Putamen (tissue), 1 donor: ENCODE results near the gene CNTNAP1.
"Not testable (repeated sequence)": the region's sequence is repeated elsewhere in the genome, so short reads cannot be mapped to it uniquely, and the experiment has no call there.

Source experiments
- DNase-seq: peaks from one replicate; pipeline ENCODE4 v3.0.0-alpha.2; 2016; ENCODE audit warnings: low spot score

Gene CNTNAP1

GRCh38 chr17:42681976-42682721 is at the start of gene CNTNAP1:
Gene CNTNAP1, plus strand, starts transcription at chr17:42682531. Its CDS starts 299 bp downstream, at chr17:42682830.
- DNase-seq: no peak

DNA sequence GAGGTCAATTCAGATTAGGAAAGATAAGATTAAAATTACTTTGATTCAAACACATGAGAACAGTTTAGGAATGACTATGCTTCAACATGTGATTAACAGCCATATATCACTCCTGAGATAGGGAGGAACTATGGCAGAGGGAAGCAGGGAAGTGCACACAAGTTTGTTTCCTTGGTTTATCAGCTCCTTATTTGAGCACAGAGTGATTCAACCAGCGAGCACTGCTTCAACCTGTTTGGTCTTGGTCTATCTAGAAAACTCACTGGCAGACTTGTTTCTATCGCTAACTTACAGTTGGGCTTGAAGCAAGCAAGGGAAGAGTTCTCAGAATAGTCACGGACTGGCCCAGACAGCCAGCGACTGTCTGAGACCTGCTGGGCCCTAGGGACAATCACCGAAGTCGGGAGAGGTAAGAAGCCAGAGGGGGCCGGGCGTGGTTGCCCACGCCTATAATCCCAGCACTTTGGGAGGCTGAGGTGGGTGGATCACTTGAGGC is 49.3 kb upstream of the CNTNAP1 start:
- DNase-seq: no peak

DNA sequence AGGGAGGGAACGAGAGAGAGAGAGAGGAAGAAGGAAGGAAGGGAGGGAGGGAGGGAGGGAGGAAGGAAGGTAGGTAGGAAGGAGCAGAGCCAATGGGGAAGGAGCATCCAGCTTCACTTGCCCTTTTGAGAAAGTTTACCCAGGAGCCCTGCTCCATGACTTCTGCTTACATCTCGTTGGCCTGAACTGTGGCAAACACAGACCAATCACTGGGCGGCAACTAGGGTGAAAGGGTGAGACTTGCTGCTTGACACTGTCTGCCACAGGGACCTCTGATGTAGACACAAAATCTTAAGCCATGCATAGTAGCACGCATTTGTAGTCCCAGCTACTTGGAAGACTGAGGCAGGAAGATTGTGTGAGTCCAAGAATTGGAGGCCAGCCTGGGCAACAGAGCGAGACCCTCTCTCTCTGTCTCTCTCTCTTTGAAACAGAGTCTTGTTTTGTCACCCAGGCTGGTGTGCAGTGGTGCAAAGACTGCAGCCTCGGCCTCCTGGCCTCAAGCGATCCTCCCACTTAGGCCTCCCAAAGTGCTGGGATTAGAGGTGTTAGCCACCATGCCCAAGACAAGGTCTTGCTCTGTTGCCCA is 42.7 kb upstream of the CNTNAP1 start:
- no peak for DNase-seq

GRCh38 chr17:42640121-42640520 is 42.2 kb upstream of the CNTNAP1 start:
- DNase-seq: no peak

GRCh38 chr17:42642336-42642735 is 40.0 kb upstream of the CNTNAP1 start:
- no peak for DNase-seq

GRCh38 chr17:42647778-42648177 is 34.6 kb upstream of the CNTNAP1 start:
- DNase-seq: no peak

DNA sequence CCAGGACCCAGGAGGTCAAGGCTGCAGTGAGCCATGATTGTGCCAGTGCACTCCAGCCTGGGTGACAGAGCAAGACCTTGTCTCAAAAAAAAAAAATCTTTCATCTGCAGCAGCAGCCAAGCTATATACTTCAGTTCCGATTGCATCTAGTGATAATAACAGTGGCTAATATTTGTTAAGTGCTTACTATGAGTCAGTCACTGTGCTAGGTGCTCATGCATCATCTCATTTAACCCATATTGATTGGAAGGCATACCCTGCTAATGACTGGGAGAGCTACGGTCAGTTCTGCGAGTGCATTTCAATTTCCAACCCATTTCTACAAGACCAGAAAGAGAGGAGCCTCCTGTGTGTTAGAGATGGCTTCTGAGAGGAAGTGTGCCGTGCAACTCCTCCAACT is 30.9 kb upstream of the CNTNAP1 start:
- DNase-seq: no peak

- DNase-seq: no peak
Measured at GRCh38 chr17:42653179-42654124, 28.9 kb upstream of the CNTNAP1 start.

- no peak for DNase-seq
Measured at GRCh38 chr17:42655528-42655927, 26.8 kb upstream of the CNTNAP1 start.

DNA sequence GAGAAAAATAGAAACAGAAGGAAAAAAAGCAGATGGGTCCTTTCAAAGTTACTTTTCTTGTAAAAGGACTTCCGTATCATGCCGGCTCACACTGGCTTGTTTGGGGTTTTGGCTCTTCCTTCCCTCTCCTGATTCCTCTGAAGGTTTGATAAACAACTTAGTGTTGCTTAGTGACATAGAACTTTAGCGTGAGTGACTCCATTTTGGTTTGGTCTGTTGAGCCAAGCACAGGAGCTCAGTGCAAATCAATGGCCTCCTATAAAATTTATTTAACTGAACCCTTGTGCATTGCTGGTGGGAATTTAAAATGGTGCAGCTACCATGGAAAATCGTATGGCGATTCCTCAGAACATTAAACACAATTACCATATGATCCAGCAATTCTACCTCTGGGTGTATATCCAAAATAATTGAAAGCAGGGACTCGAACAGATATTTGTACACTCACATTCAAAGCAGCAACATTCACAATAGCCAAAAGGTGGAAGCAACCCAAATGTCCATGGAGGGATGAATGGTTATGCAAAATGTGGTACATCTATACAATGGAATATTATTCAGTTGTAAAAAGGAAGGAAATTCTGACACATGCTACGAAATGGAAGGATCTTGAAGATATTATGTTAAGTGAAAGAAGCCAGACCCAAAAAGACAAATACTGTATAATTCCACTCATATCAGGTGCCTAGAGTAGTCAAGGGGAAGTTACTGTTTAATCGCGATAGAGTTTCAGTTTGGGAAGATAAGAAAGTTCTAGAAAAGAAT is 24.3 kb upstream of the CNTNAP1 start:
- DNase-seq: no peak

DNA sequence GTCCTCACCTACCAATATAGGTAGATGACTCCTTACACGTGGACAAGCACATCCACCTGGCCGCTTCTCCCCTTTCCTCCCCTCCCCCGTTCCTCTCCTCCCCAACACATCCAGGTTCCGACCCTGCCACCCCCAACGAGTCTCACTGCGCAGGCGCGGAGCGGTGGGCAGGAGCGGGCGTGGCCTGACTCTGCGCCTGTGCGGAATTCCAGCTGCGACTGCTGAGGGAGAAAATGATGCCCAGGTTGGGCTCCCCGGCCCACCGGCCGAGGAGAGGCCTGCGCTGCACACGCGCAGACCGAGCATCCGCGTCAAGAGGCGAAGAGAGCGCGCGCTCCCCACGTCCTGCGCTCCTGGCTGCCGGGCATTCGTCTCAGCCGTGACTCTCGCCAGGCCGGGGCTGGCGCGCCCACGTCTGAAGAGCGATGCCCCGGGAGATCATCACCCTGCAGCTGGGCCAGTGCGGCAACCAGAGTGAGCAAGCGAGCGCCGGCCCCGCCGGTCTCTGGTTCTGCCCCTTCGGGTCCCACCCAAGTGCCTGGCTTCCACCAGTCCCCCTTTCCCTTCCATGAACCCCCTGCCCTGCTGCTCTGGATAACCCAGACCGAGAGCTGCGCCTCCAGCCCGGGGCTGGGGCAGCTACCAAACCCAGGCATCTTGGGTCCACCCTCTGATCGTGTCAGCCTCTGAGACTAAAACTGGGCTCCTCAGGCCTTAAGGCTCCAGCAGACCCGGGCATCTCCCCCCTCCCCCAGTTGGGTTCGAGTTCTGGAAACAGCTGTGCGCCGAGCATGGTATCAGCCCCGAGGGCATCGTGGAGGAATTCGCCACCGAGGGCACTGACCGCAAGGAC is 23.0 kb upstream of the CNTNAP1 start, which contains the start of gene TUBG2:
Gene TUBG2, plus strand, starts transcription at position 206 of the 853 bp plus-strand sequence. Its CDS starts 220 bp downstream, at position 426.
- peak; percentile 87 for DNase-seq

DNA sequence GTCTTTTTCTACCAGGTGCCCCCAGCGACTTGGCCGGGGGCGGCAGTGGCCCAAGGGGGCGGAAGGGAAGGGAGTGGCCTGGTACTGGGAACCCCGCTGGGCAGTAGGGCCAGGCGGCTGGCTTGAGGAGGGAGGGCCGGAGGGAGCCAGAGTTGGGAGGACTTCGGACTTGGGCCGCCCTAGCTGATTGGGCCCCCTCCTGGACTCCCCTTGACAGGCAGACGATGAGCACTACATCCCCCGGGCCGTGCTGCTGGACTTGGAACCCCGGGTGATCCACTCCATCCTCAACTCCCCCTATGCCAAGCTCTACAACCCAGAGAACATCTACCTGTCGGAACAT is 22.4 kb upstream of the CNTNAP1 start:
- not testable (repeated sequence) for DNase-seq

- DNase-seq: no peak
Measured at GRCh38 chr17:42660692-42661345, 21.5 kb upstream of the CNTNAP1 start.

DNA sequence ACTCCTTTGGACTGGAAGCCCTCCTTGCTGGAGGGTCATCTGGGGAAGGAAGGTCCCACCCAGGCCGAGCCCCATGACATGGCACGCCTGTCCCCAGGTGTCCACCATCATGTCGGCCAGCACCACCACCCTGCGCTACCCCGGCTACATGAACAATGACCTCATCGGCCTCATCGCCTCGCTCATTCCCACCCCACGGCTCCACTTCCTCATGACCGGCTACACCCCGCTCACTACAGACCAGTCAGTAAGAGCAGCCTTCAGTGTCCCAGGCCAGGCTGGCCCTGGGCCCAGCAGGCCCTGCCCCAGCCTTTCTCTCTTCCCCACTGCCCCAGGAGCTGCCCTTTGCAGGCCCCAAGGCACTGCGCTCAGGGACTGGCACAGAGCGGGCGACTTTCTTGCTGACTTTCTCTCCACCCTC is 16.7 kb upstream of the CNTNAP1 start:
- no peak for DNase-seq

DNA sequence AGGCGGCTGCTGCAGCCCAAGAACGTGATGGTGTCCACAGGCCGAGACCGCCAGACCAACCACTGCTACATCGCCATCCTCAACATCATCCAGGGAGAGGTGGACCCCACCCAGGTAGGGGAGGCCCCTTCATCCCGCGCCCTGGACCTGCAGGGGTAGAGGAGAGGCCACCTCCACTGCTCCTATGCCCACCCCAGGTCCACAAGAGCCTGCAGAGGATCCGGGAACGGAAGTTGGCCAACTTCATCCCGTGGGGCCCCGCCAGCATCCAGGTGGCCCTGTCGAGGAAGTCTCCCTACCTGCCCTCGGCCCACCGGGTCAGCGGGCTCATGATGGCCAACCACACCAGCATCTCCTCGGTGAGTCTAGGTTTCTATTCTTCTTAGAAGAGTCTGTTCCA is 16.2 kb upstream of the CNTNAP1 start:
- DNase-seq: not testable (repeated sequence)

DNA sequence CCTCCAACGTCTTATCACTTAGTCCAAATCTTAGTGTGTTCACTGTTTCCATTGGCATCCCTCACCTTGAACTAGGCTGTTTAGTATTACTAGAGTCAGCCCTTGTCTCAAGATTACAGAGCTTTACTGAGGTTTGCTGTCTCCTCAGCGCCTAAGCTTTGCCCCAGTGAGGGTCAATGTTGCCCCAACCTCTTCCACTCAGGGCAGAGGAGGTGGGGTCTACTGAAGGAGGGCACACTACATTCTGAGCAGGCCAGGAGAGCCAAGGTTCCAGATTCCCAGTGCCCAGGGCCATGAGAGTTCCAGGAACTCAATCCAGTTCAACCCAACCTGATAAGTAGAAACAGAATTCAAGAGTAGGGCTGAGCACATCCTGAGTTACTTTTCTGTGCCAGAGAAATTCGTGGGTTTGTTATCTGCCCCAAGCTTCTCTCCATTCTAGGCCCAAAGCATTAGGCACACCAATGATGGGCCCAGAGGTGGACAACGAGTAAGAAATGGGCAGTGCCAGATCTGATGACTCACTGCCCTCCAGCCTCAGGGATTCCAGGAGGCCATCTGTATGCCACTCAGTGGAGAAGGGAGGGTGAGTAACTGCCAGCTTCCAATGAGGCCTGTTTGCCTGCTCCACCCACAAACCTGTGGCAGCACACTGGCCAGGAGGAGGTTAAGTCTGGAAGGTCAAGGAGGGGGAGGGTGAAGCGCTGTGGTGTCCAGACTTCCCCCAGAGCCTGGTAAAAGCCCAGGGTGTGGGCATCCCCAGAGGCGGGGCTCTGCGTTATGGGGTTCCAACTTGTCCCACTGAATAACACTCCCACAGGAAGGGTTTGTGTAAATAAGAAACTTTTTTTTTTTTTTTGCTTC is 15.0 kb upstream of the CNTNAP1 start:
- no peak for DNase-seq

GRCh38 chr17:42669705-42669976 is 12.7 kb upstream of the CNTNAP1 start:
- no peak for DNase-seq

DNA sequence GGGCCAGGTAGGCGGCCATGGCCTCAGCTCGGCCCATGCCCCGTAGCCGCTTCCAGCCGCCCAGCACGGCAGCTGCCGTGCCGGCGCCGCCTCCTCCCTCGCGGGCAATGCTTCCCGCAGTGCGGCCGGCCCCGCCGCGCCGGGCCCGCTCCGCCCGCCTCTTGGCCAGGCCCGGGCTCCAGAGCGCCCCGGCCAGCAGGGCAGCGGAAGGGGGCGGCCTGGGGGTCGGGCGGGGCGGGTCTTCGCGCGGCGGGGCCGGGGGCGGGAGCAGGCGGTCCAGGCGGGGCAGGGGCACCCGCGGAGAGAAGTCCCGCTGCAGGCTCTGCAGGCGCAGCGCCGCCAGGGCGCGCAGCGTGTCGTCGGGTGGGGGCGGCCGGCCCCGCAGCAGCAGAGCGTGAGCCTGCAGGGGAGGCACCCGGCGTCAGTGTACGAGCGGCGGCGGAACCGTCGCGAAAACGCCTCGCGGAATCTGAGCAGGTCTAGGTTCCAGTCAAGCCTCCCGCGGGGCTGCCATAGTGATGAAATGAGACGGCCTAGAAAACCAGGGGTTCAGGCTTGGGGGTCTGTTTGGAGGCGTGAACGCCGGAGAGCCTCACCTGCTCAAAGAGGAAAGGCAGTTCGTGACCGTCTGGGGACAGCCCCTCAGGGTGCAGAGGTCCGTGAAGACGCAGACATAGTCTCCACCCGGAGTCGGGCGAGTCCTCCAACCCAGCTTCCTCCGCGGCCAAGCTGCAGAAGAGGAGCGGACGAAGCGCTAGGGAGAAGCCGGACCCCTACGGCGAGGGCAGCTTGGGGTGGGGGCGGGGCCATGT is 12.1 kb upstream of the CNTNAP1 start:
- no peak for DNase-seq
